ENCODE measurements around the gene ZNF613. TPM values are rescaled to one million over a fixed set of nuclear protein-coding genes. Genes with fewer than 3 reads are reported as not detected.

The ZNF613 gene
- total and polyA plus RNA-seq, 2 of the 13 experiments (the other 11 are each of a cell fraction or from before 2014, with no cell fraction given) = 3.6 to 8.3 TPM

- peak in 1 of 2 experiments; percentile 13; a peak in 1 of 4 replicates for TF ChIP-seq EP300 (IDR thresholded peaks at IDR 0.05; ENCODE audit: low read depth in 2 of 2, low read length in 2 of 2)
- TF ChIP-seq EP300 (CRISPR knock-in tag; IDR thresholded peaks at IDR 0.05; ENCODE audit: borderline replicate concordance) = peak; percentile 51; the same call in 1 of the 2 replicates
- peak; percentile 40 for TF ChIP-seq TEAD3 (CRISPR knock-in tag; optimal IDR thresholded peaks at IDR 0.05; ENCODE audit: borderline replicate concordance)
- peak; percentile 89 for TF ChIP-seq FOXA3 (CRISPR knock-in tag; IDR thresholded peaks at IDR 0.05)
- TF ChIP-seq FOXJ3 (CRISPR knock-in tag; IDR thresholded peaks at IDR 0.05; ENCODE audit: borderline replicate concordance) = peak; percentile 66; the same call in 1 of the 2 replicates
- peak; percentile 17; the same call in 1 of the 2 replicates for TF ChIP-seq SP5 (CRISPR knock-in tag; IDR thresholded peaks at IDR 0.05; ENCODE audit: borderline replicate concordance, low read depth)
- TF ChIP-seq ZNF263 (CRISPR knock-in tag; IDR thresholded peaks at IDR 0.05) = 0 out of 2 replicates have a peak, but pooled peaks have one; percentile 37
- peak; percentile 75 for TF ChIP-seq FOXP4 (CRISPR knock-in tag; IDR thresholded peaks at IDR 0.05)
- TF ChIP-seq ZNF644 (CRISPR knock-in tag; IDR thresholded peaks at IDR 0.05; ENCODE audit: low read depth) = 0 out of 2 replicates have a peak, but pooled peaks have one; percentile 40
- TF ChIP-seq HOXA5 (CRISPR knock-in tag; IDR thresholded peaks at IDR 0.05) = 0 out of 2 replicates have a peak, but pooled peaks have one; percentile 54
- 0 out of 2 replicates have a peak, but pooled peaks have one; percentile 23 for TF ChIP-seq ATF3 (CRISPR knock-in tag; IDR thresholded peaks at IDR 0.05)
- 0 out of 2 replicates have a peak, but pooled peaks have one; percentile 32 for TF ChIP-seq BCL6 (CRISPR knock-in tag; IDR thresholded peaks at IDR 0.05)
- peak; percentile 53; the same call in 1 of the 2 replicates for TF ChIP-seq ZKSCAN8 (CRISPR knock-in tag; IDR thresholded peaks at IDR 0.05; ENCODE audit: borderline replicate concordance)
- TF ChIP-seq HOMEZ (CRISPR knock-in tag; IDR thresholded peaks at IDR 0.05; ENCODE audit: low read depth) = 0 out of 2 replicates have a peak, but pooled peaks have one; percentile 25
These were observed 33.5 kb downstream of the ZNF613 start (continued) for GRCh38 chr19:51960621-51961233.
